HG03095 (cell line): ENCODE results near the gene SSTR3.
"Not testable (repeated sequence)": the region's sequence is repeated elsewhere in the genome, so short reads cannot be mapped to it uniquely, and the experiment has no call there.

ENCODE experiments used
- ATAC-seq: cut with Tn5 transposase; IDR thresholded peaks from one replicate; pipeline ENCODE4 v1.9.1; 2021; ENCODE audit warnings: moderate library complexity; ENCODE audit not compliant: unreplicated experiment

The SSTR3 gene

DNA sequence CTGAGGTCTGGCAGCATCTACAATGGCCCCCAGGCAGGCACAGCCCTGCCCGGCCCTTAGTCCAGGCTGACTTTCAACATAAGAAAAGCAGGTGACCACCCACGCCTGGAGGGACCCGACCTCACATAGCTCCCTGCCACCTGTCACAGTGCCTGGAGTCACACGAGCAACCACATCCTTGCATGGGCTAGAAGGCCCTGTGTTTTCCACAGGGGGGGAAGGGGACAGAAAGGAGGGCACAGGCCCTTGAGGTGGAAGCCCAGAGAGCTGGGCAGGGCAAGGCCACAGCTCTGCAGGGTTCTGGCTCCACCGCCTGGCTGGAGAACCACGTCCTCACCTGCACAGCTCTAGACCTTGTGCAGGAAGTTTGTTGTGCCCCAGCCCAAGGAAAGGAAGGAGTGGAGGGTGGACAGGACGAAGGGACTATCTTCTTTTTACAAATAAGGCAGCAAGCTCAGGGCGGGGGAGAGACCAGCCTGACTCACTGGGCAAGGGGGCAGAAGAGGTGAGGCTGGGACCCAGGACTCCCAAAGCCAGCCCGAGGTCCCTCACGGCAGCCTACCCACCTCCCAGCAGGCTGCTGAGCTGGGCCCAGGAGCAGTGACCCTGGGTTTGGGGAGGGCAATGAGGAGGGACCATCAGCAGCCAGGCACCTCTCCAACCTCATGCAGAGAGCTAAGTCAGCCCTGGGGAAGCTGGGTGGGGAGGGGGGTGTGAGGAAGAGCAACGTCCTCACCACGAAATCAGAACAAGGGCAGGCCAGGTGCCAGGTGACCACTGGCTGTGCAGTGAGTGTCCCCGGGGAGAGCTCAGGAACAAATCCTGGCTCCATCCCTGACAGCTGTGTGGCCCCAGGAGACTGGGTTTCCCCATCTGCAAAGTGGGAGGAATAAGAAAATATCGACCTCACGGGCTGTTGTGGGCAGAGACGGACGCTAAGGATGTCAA is 28.6 kb downstream of the SSTR3 start:
- ATAC-seq: no peak

- ATAC-seq: no peak
Measured at GRCh38 chr22:37182949-37183245, 29.4 kb downstream of the SSTR3 start.

GRCh38 chr22:37182101-37182948 is 30.0 kb downstream of the SSTR3 start:
- ATAC-seq: no peak

GRCh38 chr22:37181681-37182080 is 30.6 kb downstream of the SSTR3 start:
- ATAC-seq: no peak

DNA sequence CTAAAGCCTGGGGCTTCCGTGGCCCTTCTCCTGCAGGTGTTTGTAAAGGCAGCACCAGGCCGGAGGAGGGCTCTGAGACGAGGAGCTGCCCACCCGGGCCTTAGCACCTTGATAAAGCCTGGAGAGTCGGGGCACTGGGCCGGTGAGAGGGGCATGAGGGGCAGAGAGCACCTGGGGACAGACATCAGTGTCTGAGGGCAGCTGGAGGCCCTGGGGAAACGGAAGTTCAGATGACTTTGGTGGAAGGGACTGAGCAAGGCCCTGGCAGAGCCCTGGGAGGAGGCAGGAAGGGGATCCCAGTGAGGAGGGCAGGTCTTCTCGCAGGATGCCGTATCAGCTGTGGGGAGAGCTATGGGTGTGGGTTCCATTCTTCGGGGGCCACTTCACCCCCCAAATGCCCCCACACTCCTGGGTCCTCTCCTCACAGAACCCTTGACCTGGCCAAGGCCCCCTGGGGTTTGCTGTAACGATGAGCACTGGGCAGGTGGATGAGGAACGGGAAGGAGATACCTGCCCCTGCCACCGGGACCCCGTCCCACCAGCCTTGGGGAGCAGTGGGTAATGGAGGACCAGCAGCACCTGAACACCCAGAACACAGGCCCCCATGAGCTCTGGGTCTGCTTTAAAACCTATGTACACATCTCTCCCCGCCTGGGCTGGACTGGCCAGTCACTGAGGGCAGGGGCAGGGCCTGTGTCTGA is 31.6 kb downstream of the SSTR3 start:
- ATAC-seq: no peak

DNA sequence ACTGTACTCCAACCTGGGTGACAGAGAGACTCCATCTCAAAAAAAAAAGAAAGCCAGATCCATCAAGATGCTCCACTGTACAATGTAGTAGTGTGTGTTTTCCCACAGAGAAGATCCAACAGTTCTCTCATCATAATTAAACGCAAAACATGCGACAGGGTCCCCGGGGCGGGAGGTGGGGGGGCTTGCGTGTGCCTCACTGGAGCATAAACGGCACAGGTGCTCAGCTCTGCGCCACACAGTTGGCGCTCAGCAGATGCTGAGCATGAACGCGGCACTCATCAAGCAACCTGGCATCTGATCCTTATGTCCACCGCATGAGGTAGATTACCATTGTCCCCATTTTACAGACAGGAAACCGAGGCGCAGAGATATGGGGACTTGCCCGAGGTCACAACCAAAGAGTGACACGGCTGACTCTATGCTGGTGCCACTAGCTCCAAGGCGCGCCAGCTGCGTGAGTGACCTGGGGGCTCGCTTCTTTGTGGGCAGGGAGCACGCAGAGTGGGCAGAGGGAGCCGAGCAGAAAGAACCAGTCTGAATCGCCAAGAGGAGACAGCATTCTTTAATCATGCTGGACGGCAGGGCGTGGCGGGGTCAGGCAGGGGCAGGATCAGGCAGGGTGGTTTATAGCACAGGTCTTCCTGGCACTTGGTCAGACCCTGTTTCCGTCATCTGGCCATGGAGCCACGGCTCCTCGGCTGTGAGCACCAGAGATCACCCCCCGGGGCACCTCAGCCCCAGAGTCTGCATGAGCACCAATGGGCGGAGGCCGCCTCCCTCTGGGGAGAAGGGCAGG is 32.5 kb downstream of the SSTR3 start:
- no peak for ATAC-seq

DNA sequence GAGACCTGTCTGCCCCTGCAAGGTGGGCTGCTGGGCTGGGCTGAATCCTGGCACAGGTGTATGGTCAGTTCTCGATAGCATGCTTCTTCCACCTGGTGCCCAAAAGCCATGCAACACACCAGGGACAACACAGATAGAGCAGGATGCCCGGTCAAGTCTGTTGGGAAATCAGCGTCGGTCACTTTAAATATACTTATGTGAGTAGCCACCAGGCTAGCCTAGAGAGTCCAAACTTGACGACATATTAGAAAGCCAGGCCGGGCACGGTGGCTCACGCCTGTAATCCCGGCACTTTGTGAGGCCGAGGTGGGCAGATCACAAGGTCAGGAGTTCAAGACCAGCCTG is 33.2 kb downstream of the SSTR3 start:
- no peak for ATAC-seq

GRCh38 chr22:37178350-37179125 is 33.7 kb downstream of the SSTR3 start:
- no peak for ATAC-seq

- ATAC-seq: no peak
Measured at GRCh38 chr22:37177755-37178154, 34.5 kb downstream of the SSTR3 start.

DNA sequence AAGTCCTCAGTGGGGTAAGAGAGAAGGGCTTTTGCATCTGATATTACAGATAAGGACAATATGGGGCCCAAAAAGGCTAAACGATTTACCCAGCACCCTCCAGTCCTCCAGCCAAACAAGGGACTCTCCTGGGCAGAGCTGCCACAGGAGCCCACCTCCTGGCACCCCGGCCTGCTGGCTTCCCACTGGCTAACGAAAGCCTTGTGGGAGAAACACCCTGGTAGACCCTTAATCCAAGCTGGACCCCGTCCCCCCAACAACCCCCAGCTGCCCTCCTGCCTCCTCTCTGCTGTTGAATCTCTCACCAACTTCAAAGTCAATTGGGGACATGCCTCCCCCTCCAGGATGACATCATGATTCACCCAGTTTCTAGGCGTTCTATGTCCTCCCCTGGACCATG is 35.1 kb downstream of the SSTR3 start:
- ATAC-seq: no peak

DNA sequence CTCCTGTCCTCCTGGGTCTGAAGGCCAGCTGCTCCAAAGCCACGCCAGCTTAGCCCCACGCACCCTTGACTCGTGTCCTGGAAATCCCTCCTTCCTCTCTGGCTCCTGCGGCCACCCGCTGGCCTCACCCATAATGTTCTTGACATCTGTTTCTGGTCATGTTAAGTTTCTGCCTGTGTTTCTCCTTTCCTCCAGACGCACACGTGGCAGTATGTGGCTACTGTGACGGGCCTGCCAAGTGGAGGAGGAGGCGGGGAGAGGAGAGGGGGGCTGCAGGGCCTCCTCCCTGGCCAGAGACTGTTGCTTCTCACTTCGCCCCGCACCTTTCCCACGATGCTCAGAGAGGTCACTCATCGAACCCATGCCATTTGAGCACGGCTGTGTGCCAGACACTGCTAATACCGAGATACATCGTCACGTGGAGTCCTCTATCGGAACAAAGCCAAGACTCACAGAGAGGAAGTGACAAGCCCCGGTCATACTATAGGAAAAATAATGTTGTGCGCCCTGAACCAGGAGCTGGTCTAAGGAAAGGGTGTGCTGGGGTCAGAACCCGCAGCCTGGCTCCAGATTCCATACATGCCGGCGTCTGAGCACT is 35.7 kb downstream of the SSTR3 start:
- no peak for ATAC-seq

- no peak for ATAC-seq
Measured at GRCh38 chr22:37175414-37176281, 36.6 kb downstream of the SSTR3 start.

DNA sequence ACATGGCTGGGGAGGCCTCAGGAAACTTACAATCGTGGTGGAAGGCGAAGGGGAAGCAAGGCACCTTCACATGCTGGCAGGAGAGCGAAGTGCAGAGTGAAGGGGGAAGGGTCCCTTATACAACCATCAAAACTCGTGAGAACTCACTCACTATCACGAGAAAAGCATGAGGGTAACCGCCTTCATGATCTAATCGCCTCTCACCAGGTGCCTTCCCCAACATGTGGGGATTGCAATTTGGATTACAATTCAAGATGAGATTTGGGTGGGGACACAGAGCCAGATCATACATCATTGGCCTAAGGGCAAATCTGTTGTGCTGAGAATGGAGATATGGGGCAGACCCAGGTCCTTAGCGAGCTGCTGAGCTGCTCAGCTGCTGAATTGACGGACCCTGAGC is 37.3 kb downstream of the SSTR3 start:
- ATAC-seq: no peak

DNA sequence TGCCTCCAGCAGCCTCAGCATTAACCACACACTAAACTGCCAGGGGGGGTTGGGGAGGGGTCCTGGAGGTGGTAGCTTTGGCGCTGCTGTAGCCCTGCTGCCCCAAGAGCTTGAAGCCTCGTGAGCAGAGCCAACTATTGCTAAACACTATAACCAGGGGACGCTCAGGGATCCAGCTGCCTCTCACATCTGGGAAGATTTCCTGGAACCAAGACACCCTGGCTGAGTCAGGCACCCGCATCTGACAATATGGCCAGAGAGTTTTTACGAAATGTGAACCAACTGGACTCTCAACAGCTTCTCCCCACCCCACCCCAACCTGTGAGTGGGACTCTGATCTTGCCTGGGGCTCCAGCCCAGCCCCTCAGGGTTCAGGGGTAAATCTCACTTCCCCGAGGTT is 38.6 kb downstream of the SSTR3 start:
- no peak for ATAC-seq

DNA sequence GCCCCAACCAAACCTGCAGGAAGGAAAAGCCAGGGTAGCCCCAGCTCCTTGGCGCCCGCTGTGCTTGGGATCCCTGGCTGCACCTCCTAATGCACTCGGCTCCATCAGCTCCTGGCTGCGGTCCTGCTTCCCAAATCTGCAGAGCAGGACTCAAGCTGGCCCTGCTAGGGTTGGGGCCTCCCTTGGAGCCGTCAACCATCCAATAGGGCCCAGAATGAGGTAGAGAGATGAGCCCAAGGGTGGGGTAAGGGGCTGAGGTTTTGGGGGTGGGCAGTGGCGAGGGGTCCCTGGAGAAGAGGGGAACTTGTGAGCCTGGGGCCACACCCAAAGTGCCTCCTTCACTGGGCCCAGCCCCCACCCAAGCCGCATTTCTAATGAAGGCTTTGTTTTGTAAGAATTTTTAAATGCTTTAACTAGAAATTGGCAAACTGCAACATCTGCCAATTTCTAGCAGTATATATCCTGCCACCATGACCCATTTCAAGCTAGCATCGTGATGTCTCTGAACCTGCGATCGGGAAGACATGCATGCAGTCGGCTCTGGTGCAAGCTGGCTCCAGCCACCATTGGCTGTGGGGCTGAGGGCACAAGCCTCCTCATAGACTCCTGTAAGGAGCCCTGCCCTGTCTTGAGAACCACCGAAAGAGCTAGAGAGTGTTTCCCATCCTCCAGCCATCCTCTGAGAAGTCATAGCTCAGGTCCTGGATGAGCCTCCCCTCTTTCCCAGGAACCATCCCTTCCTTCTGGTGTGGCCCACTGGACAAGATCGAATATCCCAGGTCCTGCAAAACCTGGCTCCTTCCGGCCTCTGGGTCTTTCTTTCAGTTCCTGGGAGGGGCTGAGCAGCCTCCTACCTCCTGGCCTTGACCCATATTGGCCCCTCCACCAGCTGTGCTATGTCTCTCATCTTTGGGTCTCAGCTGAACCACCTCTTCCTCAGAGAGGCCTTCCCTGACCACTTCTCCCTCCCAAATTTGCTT is 39.7 kb downstream of the SSTR3 start:
- no peak for ATAC-seq

- ATAC-seq: no peak
Measured at GRCh38 chr22:37171662-37172061, 40.6 kb downstream of the SSTR3 start.

- not testable (repeated sequence) for ATAC-seq
Measured at GRCh38 chr22:37170689-37171405, 41.4 kb downstream of the SSTR3 start.
